SK-N-SH (cell line): ENCODE data around the gene TOMT. TPM values are rescaled to one million over a fixed set of nuclear protein-coding genes. Genes with fewer than 3 reads are reported as not detected.

Experiments
- CTCF ChIA-PET: fragments of 300-600, 350-600 bp; formaldehyde crosslinking; extraction: SDS; loops from one replicate; lab custom pipeline; 2021; lab: Yijun Ruan, JAX
- POLR2A ChIA-PET: fragments of 350-600 bp; sonication (Branson Sonifier 250); formaldehyde crosslinking; extraction: SDS; loops from one replicate; lab custom pipeline; 2020; ENCODE audit warnings: antibody characterized with exemption, inconsistent platforms; lab: Yijun Ruan, JAX
- DNase-seq: peaks from one replicate; pipeline ENCODE4 v3.0.0; 2012
- H2AFZ ChIP-seq: fragments of 200-600 bp; sonication (generic); 2 replicates; pipeline ENCODE4 v1.8.1; 2016; ENCODE audit warnings: antibody characterized with exemption, mild to moderate bottlenecking, low read depth
- H3F3A ChIP-seq: fragments of 200-600 bp; sonication (generic); replicated peaks from 2 replicates; pipeline ENCODE3; 2016; ENCODE audit warnings: antibody characterized with exemption, mild to moderate bottlenecking; ENCODE audit not compliant: insufficient read depth
- H3K27ac ChIP-seq, 2 experiments: fragments of 200-500 bp in 1 of 2; fragments of 200-600 bp in 1 of 2; sonication (Bioruptor generic) in 1 of 2; sonication (generic), shearing (Covaris generic) in 1 of 2; 2 replicates each; pipeline versions ENCODE4 v1.5.1 to v1.6.1; 2014 to 2016; ENCODE audit warnings: low read depth in 2 of 2, inconsistent platforms in 1 of 2, low read length in 1 of 2, mild to moderate bottlenecking in 1 of 2, mixed read lengths in 1 of 2
- H3K27me3 ChIP-seq: fragments of 200-600 bp; sonication (generic), shearing (Covaris generic); 2 replicates; pipeline ENCODE4 v1.6.1; 2016; ENCODE audit warnings: mixed run types; ENCODE audit not compliant: insufficient read depth
- H3K36me3 ChIP-seq, 2 experiments: fragments of 200-500 bp in 1 of 2; fragments of 200-600 bp in 1 of 2; sonication (Bioruptor generic) in 1 of 2; sonication (generic) in 1 of 2; replicated peaks in 1 of 2; 2 replicates each; pipeline versions ENCODE3 to v1.5.1; 2014 to 2016; ENCODE audit warnings: low read length in 1 of 2, mild to moderate bottlenecking in 1 of 2; ENCODE audit not compliant: insufficient read depth in 2 of 2, control insufficient read depth in 1 of 2
- H3K4me1 ChIP-seq, 2 experiments: fragments of 200-500 bp in 1 of 2; fragments of 200-600 bp in 1 of 2; sonication (Bioruptor generic) in 1 of 2; sonication (generic), shearing (Covaris generic) in 1 of 2; 2 replicates each; pipeline versions ENCODE4 v1.5.1 to v1.6.1; 2014 to 2016; ENCODE audit warnings: low read depth in 1 of 2, low read length in 1 of 2, mixed run types in 1 of 2; ENCODE audit not compliant: insufficient read depth in 2 of 2, control insufficient read depth in 1 of 2
- H3K4me2 ChIP-seq: fragments of 200-600 bp; sonication (generic), shearing (Covaris generic); 2 replicates; pipeline ENCODE4 v1.6.1; 2017; ENCODE audit warnings: mixed run types
- H3K4me3 ChIP-seq, 2 experiments: fragments of 200-500 bp in 1 of 2; fragments of 200-600 bp in 1 of 2; sonication (Bioruptor generic) in 1 of 2; sonication (generic), shearing (Covaris generic) in 1 of 2; 2 replicates each; pipeline versions ENCODE4 v1.5.1 to v1.8.1; 2014 to 2016; ENCODE audit warnings: low read depth in 2 of 2, inconsistent platforms in 1 of 2, low read length in 1 of 2, mild to moderate bottlenecking in 1 of 2, mixed read lengths in 1 of 2, moderate library complexity in 1 of 2
- H3K79me2 ChIP-seq: fragments of 200-600 bp; sonication (generic); 2 replicates; pipeline ENCODE4 v1.8.1; 2017; ENCODE audit warnings: mild to moderate bottlenecking; ENCODE audit not compliant: insufficient read depth
- H3K9ac ChIP-seq: fragments of 200-600 bp; sonication (generic); 2 replicates; pipeline ENCODE4 v1.6.1; 2017; ENCODE audit warnings: mixed run types
- H3K9me2 ChIP-seq: fragments of 200-600 bp; sonication (generic); 2 replicates; pipeline ENCODE4 v1.6.1; 2017; ENCODE audit warnings: mixed run types
- H3K9me3 ChIP-seq: fragments of 200-600 bp; sonication (generic); 2 replicates; pipeline ENCODE4 v1.6.1; 2017; ENCODE audit warnings: mixed run types, mild to moderate bottlenecking, moderate library complexity
- H4K20me1 ChIP-seq: fragments of 200-600 bp; sonication (generic); 2 replicates; pipeline ENCODE4 v1.6.1; 2017; ENCODE audit warnings: mild to moderate bottlenecking, mixed run types; ENCODE audit not compliant: insufficient read depth
- EZH2phosphoT487 ChIP-seq: fragments of 200-600 bp; sonication (generic); IDR thresholded peaks from 2 replicates; pipeline ENCODE4 v1.6.1; 2017; ENCODE audit warnings: low read depth, mixed run types, mild to moderate bottlenecking, antibody characterized with exemption, moderate library complexity, borderline replicate concordance
- FOSL2 ChIP-seq: IDR thresholded peaks from 2 replicates; pipeline ENCODE4 v1.4.0; 2012; ENCODE audit warnings: low read depth, mild to moderate bottlenecking, moderate library complexity, borderline replicate concordance
- FOXJ3 ChIP-seq: sonication (generic); formaldehyde crosslinking; IDR thresholded peaks from 2 replicates; pipeline ENCODE4 v1.5.1; 2020; ENCODE audit warnings: mild to moderate bottlenecking, missing genetic modification reagents
- GATA2 ChIP-seq: sonication (generic); formaldehyde crosslinking; IDR thresholded peaks from 2 replicates; pipeline ENCODE4 v1.5.0; 2020; ENCODE audit warnings: mild to moderate bottlenecking, missing genetic modification reagents
- MAX ChIP-seq: IDR thresholded peaks from 2 replicates; pipeline ENCODE4 v1.4.0; 2012; ENCODE audit warnings: low read depth
- MEF2A ChIP-seq: IDR thresholded peaks from 2 replicates; pipeline ENCODE4 v1.4.0; 2012; ENCODE audit warnings: low read depth, borderline replicate concordance
- NFIC ChIP-seq: IDR thresholded peaks from 2 replicates; pipeline ENCODE4 v1.4.0; 2012; ENCODE audit warnings: borderline replicate concordance
- NRF1 ChIP-seq: IDR thresholded peaks from 2 replicates; pipeline ENCODE4 v1.6.1; 2012; ENCODE audit warnings: low read depth, mild to moderate bottlenecking, low read length
- POLR2AphosphoS5 ChIP-seq: IDR thresholded peaks from 2 replicates; pipeline ENCODE4 v1.6.1; 2012; ENCODE audit warnings: low read depth, low read length
- RAD21 ChIP-seq: IDR thresholded peaks from 2 replicates; pipeline ENCODE4 v1.6.1; 2012; ENCODE audit warnings: mild to moderate bottlenecking, low read length
- REST ChIP-seq: IDR thresholded peaks from 2 replicates; pipeline ENCODE4 v1.6.1; 2012; ENCODE audit warnings: mild to moderate bottlenecking, low read depth, low read length, moderate library complexity
- RFX5 ChIP-seq: IDR thresholded peaks from 2 replicates; pipeline ENCODE4 v1.6.1; 2012; ENCODE audit warnings: mild to moderate bottlenecking, improper control_type of control experiment, low read length
- RXRA ChIP-seq: IDR thresholded peaks from 2 replicates; pipeline ENCODE4 v1.4.0; 2012; ENCODE audit warnings: low read depth, mild to moderate bottlenecking, borderline replicate concordance
- SMC3 ChIP-seq: IDR thresholded peaks from 2 replicates; pipeline ENCODE4 v1.6.1; 2012; ENCODE audit warnings: low read depth, low read length, improper control_type of control experiment
- TAF1 ChIP-seq: IDR thresholded peaks from 2 replicates; pipeline ENCODE4 v1.6.1; 2012; ENCODE audit warnings: low read depth, mild to moderate bottlenecking, low read length, moderate library complexity, borderline replicate concordance
- TCF12 ChIP-seq: IDR thresholded peaks from 2 replicates; pipeline ENCODE4 v1.4.0; 2012
- USF1 ChIP-seq: IDR thresholded peaks from 2 replicates; pipeline ENCODE4 v1.4.0; 2012; ENCODE audit warnings: low read depth, borderline replicate concordance
- YY1 ChIP-seq: IDR thresholded peaks from 2 replicates; pipeline ENCODE4 v1.4.0; 2012; ENCODE audit warnings: low read depth, mild to moderate bottlenecking
- ZBTB33 ChIP-seq: IDR thresholded peaks from 2 replicates; pipeline ENCODE4 v1.4.0; 2012; ENCODE audit warnings: low read depth, borderline replicate concordance
- WGBS: methylation state at CpG from one replicate; pipeline ENCODE4 v1.1.6; 2017; ENCODE audit warnings: low lambda C conversion rate; 5-methylcytosine and 5-hydroxymethylcytosine counted together
- polyA plus RNA-seq, 3 experiments: library from polyadenylated mRNA; depleted of rRNA; stranded (reverse); fragments of >200 nt; gene quantifications; 2 replicates each; pipeline ENCODE4 v1.2.3, GENCODE V29; 2012

TOMT gene
- not detected in 2 replicates for polyA plus RNA-seq (2012; rRNA removed)
- polyA plus RNA-seq (2012; cell fraction: cytosol; rRNA removed) = not detected in 2 replicates
- polyA plus RNA-seq (2012; cell fraction: nucleus; rRNA removed) = 0.18 and 0.58 TPM in 2 replicates

- ChIA-PET CTCF (interaction anchor here (2.1 kb wide), 1 partner anchor 15 kb away, joined by 6 read pairs; no protein-coding TSS in a partner anchor), POLR2A (no interaction called here)
- no peaks in the 10 kb centered on the region for H4K20me1 ChIP-seq
- H3K4me1 ChIP-seq = peaks cover 4 to 24% of the 10 kb centered on the region in 2 experiments; a peak in 2 of 4 replicates
- H3K4me2 ChIP-seq = no peak within 1 kb of the TSS
- TF ChIP-seq MAX (no peak), USF1 (no peak), TCF12 (no peak), RFX5 (no peak), EZH2phosphoT487 (no peak), YY1 (no peak)
- peaks cover 22% of the 10 kb centered on the region for H3K79me2 ChIP-seq
- no peaks in the 10 kb centered on the region for H3K9me3 ChIP-seq
- peaks cover 9% of the 10 kb centered on the region for H3F3A ChIP-seq
- peaks cover 5 to 9% of the 10 kb centered on the region in 2 experiments for H3K36me3 ChIP-seq
- 100% methylated on average over 8 of the region's 14 CpGs for WGBS
- no peak within 1 kb of the TSS for H2AFZ ChIP-seq
- no peak within 1 kb of the TSS for H3K27ac ChIP-seq
- no peak for DNase-seq
- H3K27me3 ChIP-seq = no peaks in the 10 kb centered on the region
- no peak within 1 kb of the TSS for H3K4me3 ChIP-seq
- H3K9me2 ChIP-seq = no peaks in the 10 kb centered on the region
- no peak within 1 kb of the TSS for H3K9ac ChIP-seq
Measured at GRCh38 chr11:72105888-72106287, at the start of gene TOMT. TOMT (plus strand) TSS chr11:72105924; CDS start chr11:72105952, 28 bp downstream.

GRCh38 chr11:72058416-72059034 lies 47.2 kb upstream of the TOMT start:
- Histone ChIP-seq H3F3A (peaks cover 5% of the 10 kb centered on the region), H3K4me2 (no peak overlapping the region), H2AFZ (no peak overlapping the region), H3K27ac (0 out of 4 replicates have a peak overlapping the region, but pooled peaks of 1 of the 2 experiments have one; percentile 2), H3K4me3 (no peak overlapping the region), H3K9me2 (no peaks in the 10 kb centered on the region), H3K4me1 (no peaks in the 10 kb centered on the region; a peak in 1 of 4 replicates), H3K36me3 (peaks cover under 1 to 14% of the 10 kb centered on the region in 2 experiments), H3K9me3 (no peaks in the 10 kb centered on the region), H3K27me3 (no peaks in the 10 kb centered on the region), H3K9ac (no peak overlapping the region), H3K79me2 (peaks cover 89% of the 10 kb centered on the region), H4K20me1 (no peaks in the 10 kb centered on the region)
- POLR2A ChIA-PET = no interaction called here
- WGBS = 94% methylated on average over 3 of the region's 3 CpGs
- no peak for DNase-seq
- CTCF ChIA-PET = interaction anchor here (0.7 to 2.5 kb wide), 4 partner anchors 14 to 34 kb away, joined by 3 to 14 read pairs (median 4); no protein-coding TSS in a partner anchor
- no peak for TF ChIP-seq SMC3
- no peak for TF ChIP-seq NRF1
- TF ChIP-seq NFIC = no peak
- no peak for TF ChIP-seq TCF12
- no peak for TF ChIP-seq FOSL2
- no peak for TF ChIP-seq RAD21
- TF ChIP-seq RFX5 = no peak
- no peak for TF ChIP-seq MEF2A
- TF ChIP-seq RXRA = no peak
- TF ChIP-seq ZBTB33 = no peak
- no peak for TF ChIP-seq TAF1
- TF ChIP-seq FOXJ3 (CRISPR knock-in tag) = no peak
- no peak for TF ChIP-seq GATA2 (CRISPR knock-in tag)
- TF ChIP-seq REST = no peak
- TF ChIP-seq POLR2AphosphoS5 = no peak
